HG03442 (cell line): ENCODE results near the gene KLRC4.
"Not testable (repeated sequence)": the region's sequence is repeated elsewhere in the genome, so short reads cannot be mapped to it uniquely, and the experiment has no call there.

ENCODE experiments used
- ATAC-seq: cut with Tn5 transposase; IDR thresholded peaks from one replicate; pipeline ENCODE4 v1.9.1; 2021; ENCODE audit warnings: mild to moderate bottlenecking, moderate library complexity; ENCODE audit not compliant: unreplicated experiment

Gene KLRC4

GRCh38 chr12:10409392-10409791 lies at the start of gene KLRC4:
KLRC4 (minus strand) TSS chr12:10409757; CDS start chr12:10409575, 182 bp downstream.
- ATAC-seq: no peak

GRCh38 chr12:10457760-10458159 lies 48.2 kb upstream of the KLRC4 start:
- no peak for ATAC-seq

DNA sequence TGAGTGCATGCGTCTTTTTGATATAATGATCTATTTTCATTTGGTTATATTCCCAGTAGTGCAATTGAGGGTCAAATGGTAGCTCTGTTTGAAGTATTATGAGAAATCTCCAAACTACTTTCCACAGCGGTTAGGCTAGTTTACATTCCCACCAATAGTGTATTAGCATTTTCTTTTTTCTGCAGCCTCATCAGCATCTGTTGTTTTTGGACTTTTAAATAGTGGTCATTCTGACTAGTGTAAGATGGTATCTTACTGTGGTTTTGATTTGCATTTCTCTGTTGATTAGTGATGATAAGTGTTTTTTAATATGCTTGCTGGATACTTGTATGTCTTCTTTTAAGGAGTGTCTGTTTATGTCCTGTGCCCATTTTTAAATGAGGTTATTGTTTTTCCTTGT lies 47.3 kb upstream of the KLRC4 start:
- ATAC-seq: no peak

DNA sequence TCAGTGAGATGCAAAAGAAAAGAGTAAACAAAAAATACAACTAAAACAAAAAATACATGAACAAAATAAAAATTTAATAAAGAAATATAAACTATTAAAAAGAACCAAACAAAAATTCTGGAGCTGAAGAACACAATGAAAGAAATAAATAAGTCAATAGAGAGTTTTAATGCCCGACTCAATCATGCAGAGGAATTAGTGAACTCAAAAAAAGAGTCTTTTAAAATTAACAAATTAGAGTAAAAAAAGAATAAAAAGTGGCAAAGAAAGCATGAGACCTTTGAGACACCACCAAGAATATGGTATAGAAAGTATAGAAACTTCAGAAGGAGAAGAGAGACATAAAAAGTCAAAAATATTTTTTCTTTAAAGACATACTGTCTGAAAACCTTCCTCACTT lies 46.2 kb upstream of the KLRC4 start:
- no peak for ATAC-seq

DNA sequence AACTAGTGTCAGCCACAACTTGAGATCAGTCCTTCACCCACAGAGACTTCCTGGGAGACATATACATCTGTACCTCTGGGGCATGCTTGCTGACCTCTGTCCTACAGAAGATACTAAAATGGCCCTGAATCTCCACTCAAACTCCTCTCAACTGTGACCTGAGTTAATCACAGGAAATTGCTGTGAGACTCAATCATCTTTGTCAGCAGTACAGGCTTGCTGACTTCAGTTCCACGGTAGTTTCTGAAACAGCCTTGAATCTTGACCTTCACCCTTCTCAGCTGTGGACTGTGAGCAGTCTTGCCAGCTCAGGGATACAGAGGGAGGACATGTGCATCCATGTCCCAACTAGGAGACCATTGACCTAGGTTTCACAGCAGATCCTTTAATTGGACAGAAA lies 45.0 kb upstream of the KLRC4 start:
- no peak for ATAC-seq

- ATAC-seq: no peak
These were observed 43.6 kb upstream of the KLRC4 start, which contains the start of gene KLRC1 for GRCh38 chr12:10453156-10453555. KLRC1 (minus strand) TSS chr12:10453377; CDS start chr12:10451156, 2,221 bp downstream.

DNA sequence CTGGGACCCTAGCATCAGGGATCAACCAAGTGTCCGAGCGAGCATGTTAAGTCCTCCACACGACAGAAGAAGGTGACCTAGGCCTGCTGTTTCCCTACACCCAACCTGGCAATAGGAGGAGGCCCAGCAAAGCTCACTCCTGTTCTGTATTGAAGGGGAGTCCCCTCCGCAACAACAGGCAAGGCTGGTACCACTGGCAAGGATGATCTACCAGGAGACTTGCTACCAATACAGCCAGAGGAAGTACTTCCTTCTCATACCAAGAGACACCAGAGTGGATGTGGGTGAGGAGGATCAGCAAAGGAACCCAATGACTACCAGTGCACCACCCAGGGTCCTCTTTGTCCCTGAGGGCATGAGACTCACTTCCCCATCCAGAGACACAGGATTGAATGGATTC lies 38.7 kb upstream of the KLRC4 start:
- ATAC-seq: no peak

DNA sequence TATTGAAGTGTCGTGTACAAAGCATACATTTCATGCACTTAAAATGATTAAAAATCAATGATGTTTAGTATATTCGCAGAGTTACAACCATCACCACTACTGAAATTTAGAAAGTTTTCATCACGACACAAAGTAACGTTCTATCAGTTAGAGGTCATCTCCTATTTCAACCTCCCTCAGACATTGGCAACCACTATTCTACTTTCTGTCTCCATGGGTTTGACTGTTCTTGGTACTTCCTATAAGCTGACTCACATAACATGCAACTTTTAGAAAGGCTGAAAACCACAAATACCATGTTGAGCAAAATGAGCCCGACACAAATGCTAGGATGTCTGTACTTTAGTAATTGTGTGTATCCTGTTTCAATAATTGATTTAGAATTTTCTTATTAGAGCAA lies 36.5 kb upstream of the KLRC4 start:
- not testable (repeated sequence) for ATAC-seq

GRCh38 chr12:10441144-10441543 lies 31.6 kb upstream of the KLRC4 start:
- not testable (repeated sequence) for ATAC-seq

GRCh38 chr12:10439608-10440274 lies 30.2 kb upstream of the KLRC4 start:
- ATAC-seq: not testable (repeated sequence)

GRCh38 chr12:10437601-10438000 lies 28.0 kb upstream of the KLRC4 start:
- ATAC-seq: not testable (repeated sequence)

DNA sequence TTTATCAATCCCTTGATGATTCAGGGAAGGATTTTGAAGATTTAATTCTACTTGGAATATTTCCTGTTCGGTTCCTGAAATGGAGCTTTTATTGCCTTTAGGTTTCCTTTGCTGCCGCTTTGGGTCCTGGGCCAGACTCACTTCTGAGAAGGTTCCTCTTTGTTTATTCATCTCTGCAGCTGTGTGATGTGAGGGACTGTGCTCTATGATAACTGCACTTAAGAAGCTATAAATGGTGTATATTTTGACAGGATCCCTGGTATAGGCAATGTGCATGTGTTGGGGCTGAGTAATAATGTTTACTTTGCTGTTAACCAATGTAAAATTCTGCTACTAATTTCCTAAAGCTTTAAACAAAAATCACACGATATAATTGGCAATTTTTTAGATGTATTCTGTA lies 26.3 kb upstream of the KLRC4 start, which contains the start of gene KLRC2:
Gene KLRC2, minus strand, starts transcription at position 195 of the 400 bp plus-strand sequence. Its CDS starts 24 bp downstream, at position 171.
- not testable (repeated sequence) for ATAC-seq

GRCh38 chr12:10430623-10431022 lies 21.1 kb upstream of the KLRC4 start:
- ATAC-seq: not testable (repeated sequence)

DNA sequence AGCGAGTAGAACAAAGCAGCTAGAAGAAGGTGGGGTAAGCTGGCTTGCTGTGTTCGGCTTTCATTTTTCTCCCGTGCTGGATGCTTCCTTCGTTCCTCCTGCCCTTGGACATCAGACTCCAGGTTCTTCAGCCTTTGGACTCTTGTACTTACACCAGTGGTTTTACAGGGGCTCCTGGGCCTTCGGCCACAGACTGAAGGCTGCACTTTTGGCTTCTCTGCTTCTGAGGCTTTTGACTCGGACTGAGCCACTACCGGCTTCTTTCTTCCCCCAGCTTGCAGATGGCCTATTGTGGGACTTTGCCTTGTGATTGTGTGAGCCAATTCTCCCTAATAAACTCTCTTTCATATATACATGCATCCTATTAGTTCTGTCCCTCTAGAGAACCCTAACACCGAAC lies 16.4 kb upstream of the KLRC4 start:
- ATAC-seq: not testable (repeated sequence)

DNA sequence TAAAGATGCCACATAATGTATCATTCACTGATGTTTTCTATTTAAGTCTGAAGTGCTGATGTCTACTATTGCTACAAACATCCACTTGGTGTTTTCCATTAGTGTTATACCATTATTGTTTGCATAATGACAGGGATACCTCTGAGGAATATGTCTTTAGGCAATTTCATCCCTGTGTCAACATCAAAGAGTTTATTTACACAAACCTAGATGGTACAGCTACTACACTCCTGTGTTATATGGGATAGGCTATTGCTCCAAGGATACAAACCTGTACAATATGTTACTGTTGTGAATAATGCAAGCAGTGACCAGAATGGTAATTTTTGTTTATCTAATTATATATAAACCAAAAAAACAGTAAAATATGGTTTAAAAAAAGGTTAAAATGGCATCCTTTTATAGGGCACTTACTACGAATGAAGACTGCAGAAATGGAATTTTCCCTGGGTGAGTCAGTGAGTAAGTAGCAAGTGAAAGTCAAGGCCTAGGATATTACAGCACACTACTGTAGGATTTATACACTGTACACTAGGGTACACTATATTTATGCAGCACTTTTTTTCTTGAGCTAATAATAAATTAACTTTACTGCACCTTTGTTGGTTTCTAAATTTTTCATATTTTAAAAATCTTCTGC lies 14.8 kb upstream of the KLRC4 start:
- not testable (repeated sequence) for ATAC-seq

GRCh38 chr12:10422159-10422558 lies 12.6 kb upstream of the KLRC4 start:
- not testable (repeated sequence) for ATAC-seq

DNA sequence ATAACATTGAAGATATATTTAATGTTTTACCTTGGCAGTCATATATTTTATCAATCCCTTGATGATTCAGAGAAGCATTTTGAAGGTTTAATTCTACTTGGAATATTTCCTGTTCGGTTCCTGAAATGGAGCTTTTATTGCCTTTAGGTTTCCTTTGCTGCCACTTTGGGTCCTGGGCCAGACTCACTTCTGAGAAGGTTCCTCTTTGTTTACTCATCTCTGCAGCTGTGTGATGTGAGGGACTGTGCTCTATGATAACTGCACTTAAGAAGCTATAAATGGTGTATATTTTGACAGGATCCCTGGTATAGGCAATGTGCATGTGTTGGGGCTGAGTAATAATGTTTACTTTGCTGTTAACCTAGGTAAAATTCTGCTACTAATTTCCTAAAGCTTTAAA lies 10.8 kb upstream of the KLRC4 start, which contains the start of gene KLRC3:
Gene KLRC3, minus strand, starts transcription at position 262 of the 400 bp plus-strand sequence. Its CDS starts 45 bp downstream, at position 217.
- ATAC-seq: not testable (repeated sequence)

GRCh38 chr12:10408842-10409241 lies 715 bp downstream of the KLRC4 start:
- no peak for ATAC-seq

GRCh38 chr12:10406725-10407124 lies 2.8 kb downstream of the KLRC4 start:
- ATAC-seq: no peak

- ATAC-seq: no peak
These were observed 4.3 kb downstream of the KLRC4 start for GRCh38 chr12:10405294-10405693.

- ATAC-seq: no peak
These were observed 4.8 kb downstream of the KLRC4 start for GRCh38 chr12:10404798-10405197.

GRCh38 chr12:10400829-10401228 lies 8.7 kb downstream of the KLRC4 start:
- no peak for ATAC-seq
